ENCODE results near the gene UBE2Q1. TPM values are rescaled to one million over a fixed set of nuclear protein-coding genes. Genes with fewer than 3 reads are reported as not detected.

The UBE2Q1 gene
- total RNA-seq, 1 experiment from 2014 or later = 70.9 TPM

- Histone ChIP-seq H3K27ac (ENCODE audit: low read depth, low read length) (peak within 1 kb of the TSS; percentile 88), H3K36me3 (ENCODE audit: control insufficient read depth in 1 of 2, insufficient read depth in 2 of 2, low read length in 2 of 2) (no peaks in the 10 kb centered on the region), H3K9me2 (ENCODE audit: insufficient read depth) (no peaks in the 10 kb centered on the region), H3K27me3 (ENCODE audit: insufficient read depth, low read length) (no peaks in the 10 kb centered on the region), H3K4me2 (ENCODE audit: low read length) (peak within 1 kb of the TSS; percentile 87), H3K79me2 (ENCODE audit: insufficient read depth, low read length) (peaks cover 98% of the 10 kb centered on the region), H3K9ac (ENCODE audit: low read length) (peak within 1 kb of the TSS; percentile 99), H2AFZ (ENCODE audit: low read depth, low read length, poor library complexity, severe bottlenecking) (peak within 1 kb of the TSS; percentile 6), H3K4me1 (ENCODE audit: control insufficient read depth in 1 of 2, insufficient read depth in 2 of 2, low read length in 2 of 2) (peaks cover 17 to 31% of the 10 kb centered on the region in 2 experiments), H3K4me3 (replicated peaks in 1 of 2; ENCODE audit: low read depth in 1 of 2, low read length in 2 of 2) (peak within 1 kb of the TSS; percentile 88 to 97), H4K20me1 (ENCODE audit: insufficient read depth) (peaks cover 7% of the 10 kb centered on the region; the same call in 1 of the 2 replicates), H3K9me3 (ENCODE audit: control insufficient read depth in 1 of 2, insufficient read depth in 1 of 2, low read depth in 1 of 2, low read length in 2 of 2) (no peaks in the 10 kb centered on the region)
- peak; percentile 91 for DNase-seq (ENCODE audit: low read depth, low spot score)
- ATAC-seq = peak; percentile 73
- TF ChIP-seq ZBTB33 (IDR thresholded peaks at IDR 0.05; ENCODE audit: extremely low read depth, insufficient replicate concordance, low read length) (no peak), MAX (IDR thresholded peaks at IDR 0.05) (peak; percentile 50; the same call in 1 of the 2 replicates), YY1 (IDR thresholded peaks at IDR 0.05; ENCODE audit: extremely low read depth, insufficient replicate concordance, low read depth, low read length) (peak; percentile 87), POLR2AphosphoS5 (IDR thresholded peaks at IDR 0.05; ENCODE audit: low read depth, low read length) (peak; percentile 56), ZNF274 (IDR thresholded peaks at IDR 0.05; ENCODE audit: low read depth, low read length) (no peak), SP1 (IDR thresholded peaks at IDR 0.05; ENCODE audit: low read depth) (peak; percentile 50; the same call in 1 of the 2 replicates), POLR2A (IDR thresholded peaks at IDR 0.05; ENCODE audit: borderline replicate concordance, extremely low read depth, insufficient read depth, insufficient read length) (no peak), CEBPB (IDR thresholded peaks at IDR 0.05; ENCODE audit: low read depth) (peak; percentile 90), ZFX (IDR thresholded peaks at IDR 0.05) (peak; percentile 87), TCF7L2 (IDR thresholded peaks at IDR 0.05; ENCODE audit: borderline replicate concordance, extremely low read depth, insufficient read depth, insufficient read length) (peak; percentile 4), SRF (IDR thresholded peaks at IDR 0.05; ENCODE audit: low read depth) (no peak), ELF1 (IDR thresholded peaks at IDR 0.05; ENCODE audit: borderline replicate concordance, low read depth) (no peak; the same call in 1 of the 2 replicates), EGR1 (IDR thresholded peaks at IDR 0.05; ENCODE audit: low read depth) (no peak), CBX3 (IDR thresholded peaks at IDR 0.05; ENCODE audit: low read depth) (peak; percentile 76)
- CTCF ChIA-PET = no interaction called here
- RAD21 ChIA-PET (ENCODE audit: low non-redundant PET in 1 of 2, low total read pairs in 2 of 2, uncharacterized antibody in 2 of 2, unreplicated experiment in 2 of 2) = no interaction called here
- POLR2A ChIA-PET = no interaction called here
- intact Hi-C loops (cut with micrococcal nuclease) = no loop called here
- no TSS peak for BruUV-seq (replicated peaks)
Observed at GRCh38 chr1:154607609-154608396, 49.3 kb upstream of the UBE2Q1 start, which contains the start of gene ADAR. ADAR (minus strand) TSS chr1:154608186; CDS start chr1:154608006, 180 bp downstream.
